Measurements from ENCODE around the gene SPECC1L. TPM values are rescaled to one million over a fixed set of nuclear protein-coding genes. Genes with fewer than 3 reads are reported as not detected.
"Not testable (repeated sequence)": the region's sequence is repeated elsewhere in the genome, so short reads cannot be mapped to it uniquely, and the experiment has no call there.

SPECC1L gene
- total and polyA plus RNA-seq, 4 experiments from 2014 or later: 4.3 to 62.1 (median 32.0) TPM

DNA sequence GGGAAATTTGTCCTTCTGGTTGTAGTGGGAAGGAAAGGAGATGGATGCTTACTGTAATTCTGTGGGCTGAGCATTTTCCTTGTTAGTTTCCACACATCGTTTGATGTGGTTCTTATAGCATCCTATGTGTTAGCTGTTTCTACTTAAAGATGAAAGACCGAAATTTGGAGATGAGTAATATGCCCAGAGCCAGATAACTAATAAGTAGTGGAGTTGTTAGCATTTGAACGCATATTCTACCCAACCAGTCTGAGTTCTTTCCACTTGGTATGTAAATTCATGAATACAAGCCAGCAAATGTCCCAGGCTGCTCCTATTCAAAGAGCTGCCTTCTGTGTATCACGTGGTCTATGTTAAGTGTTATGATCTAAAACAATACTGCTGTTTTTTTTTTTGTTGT lies 14.6 kb downstream of the SPECC1L start:
- H3K4me1 Mint-ChIP-seq: peaks cover 33 to 64% (median 48%) of the 10 kb centered on the region in 4 donors
- Histone ChIP-seq H3K4me1 (ENCODE audit: insufficient read depth, low read length) (peaks cover 38% of the 10 kb centered on the region), H3K9me3 (ENCODE audit: control insufficient read depth in 1 of 2, low read length in 2 of 2) (no peaks in the 10 kb centered on the region), H3K4me3 (ENCODE audit: low read length in 2 of 2) (peak overlapping the region in 1 of 2 donors; percentile 0), H3K36me3 (ENCODE audit: insufficient read depth, low read length) (no peaks in the 10 kb centered on the region), H3K27me3 (ENCODE audit: insufficient read depth, low read length) (no peaks in the 10 kb centered on the region), H3K27ac (ENCODE audit: low read depth, low read length) (no peak overlapping the region)
- H3K36me3 Mint-ChIP-seq: peaks cover 4 to 5% of the 10 kb centered on the region in 2 donors
- ChIA-PET POLR2A (ENCODE audit: partially characterized antibody) (interaction anchor here (0.5 kb wide), 1 partner anchor 274 kb away, joined by 3 read pairs; the partner anchor contains the start of gene CABIN1), CTCF (ENCODE audit: partially characterized antibody) (interaction anchor here (1.1 kb wide), 1 partner anchor 14 kb away, joined by 3 read pairs; no protein-coding TSS in a partner anchor)
- H3K9me3 Mint-ChIP-seq: no peaks in the 10 kb centered on the region
- intact Hi-C loops (cut with micrococcal nuclease): no loop called here
- peak in 4 of 5 donors; percentile 15 to 22 (median 18) for DNase-seq
- peak overlapping the region in 7 of 8 donors; percentile 10 to 69 (median 17) for H3K4me3 Mint-ChIP-seq
- H3K27ac Mint-ChIP-seq: peak overlapping the region in 6 of 7 donors; percentile 0 to 80 (median 58)
- H3K27me3 Mint-ChIP-seq: no peaks in the 10 kb centered on the region

- H3K27ac Mint-ChIP-seq; H3K27ac ChIP-seq (ENCODE audit: low read depth, low read length): not testable (repeated sequence)
- peaks cover 25 to 51% (median 45%) of the 10 kb centered on the region in 4 donors for H3K4me1 Mint-ChIP-seq
These were observed 16.6 kb downstream of the SPECC1L start for GRCh38 chr22:24287212-24287611.

GRCh38 chr22:24287801-24288200 lies 17.2 kb downstream of the SPECC1L start:
- H3K4me3 ChIP-seq (ENCODE audit: low read length in 2 of 2); H3K27me3 ChIP-seq (ENCODE audit: insufficient read depth, low read length); DNase-seq; CTCF ChIA-PET (ENCODE audit: partially characterized antibody); H3K9me3 Mint-ChIP-seq; H3K9me3 ChIP-seq (ENCODE audit: control insufficient read depth in 1 of 2, low read length in 2 of 2); H3K36me3 ChIP-seq (ENCODE audit: insufficient read depth, low read length); H3K36me3 Mint-ChIP-seq; intact Hi-C loops (cut with micrococcal nuclease); H3K27ac Mint-ChIP-seq; POLR2A ChIA-PET (ENCODE audit: partially characterized antibody); H3K4me3 Mint-ChIP-seq; H3K27ac ChIP-seq (ENCODE audit: low read depth, low read length); H3K27me3 Mint-ChIP-seq: not testable (repeated sequence)
- H3K4me1 Mint-ChIP-seq: peaks cover 22 to 45% (median 42%) of the 10 kb centered on the region in 4 donors
- peaks cover 30% of the 10 kb centered on the region for H3K4me1 ChIP-seq (ENCODE audit: insufficient read depth, low read length)

More at GRCh38 chr22:24287212-24287611, 16.6 kb downstream of the SPECC1L start:
- H3K36me3 ChIP-seq (ENCODE audit: insufficient read depth, low read length); H3K27me3 Mint-ChIP-seq; H3K9me3 ChIP-seq (ENCODE audit: control insufficient read depth in 1 of 2, low read length in 2 of 2); intact Hi-C loops (cut with micrococcal nuclease); CTCF ChIA-PET (ENCODE audit: partially characterized antibody); H3K4me3 Mint-ChIP-seq; DNase-seq; H3K9me3 Mint-ChIP-seq; POLR2A ChIA-PET (ENCODE audit: partially characterized antibody); H3K36me3 Mint-ChIP-seq; H3K27me3 ChIP-seq (ENCODE audit: insufficient read depth, low read length); H3K4me3 ChIP-seq (ENCODE audit: low read length in 2 of 2): not testable (repeated sequence)
- H3K4me1 ChIP-seq (ENCODE audit: insufficient read depth, low read length): peaks cover 30% of the 10 kb centered on the region

GRCh38 chr22:24289114-24289513 lies 18.5 kb downstream of the SPECC1L start:
- Histone ChIP-seq H3K4me3 (ENCODE audit: low read length in 2 of 2) (no peak overlapping the region), H3K4me1 (ENCODE audit: insufficient read depth, low read length) (peaks cover 30% of the 10 kb centered on the region), H3K27me3 (ENCODE audit: insufficient read depth, low read length) (no peaks in the 10 kb centered on the region), H3K36me3 (ENCODE audit: insufficient read depth, low read length) (no peaks in the 10 kb centered on the region), H3K9me3 (ENCODE audit: control insufficient read depth in 1 of 2, low read length in 2 of 2) (no peaks in the 10 kb centered on the region), H3K27ac (ENCODE audit: low read depth, low read length) (no peak overlapping the region)
- no peaks in the 10 kb centered on the region for H3K27me3 Mint-ChIP-seq
- H3K36me3 Mint-ChIP-seq: peaks cover 2 to 5% of the 10 kb centered on the region in 2 donors
- ChIA-PET CTCF (ENCODE audit: partially characterized antibody) (no interaction called here), POLR2A (ENCODE audit: partially characterized antibody) (interaction anchor here (0.7 kb wide), 1 partner anchor 18 kb away, joined by 3 read pairs; the partner anchor contains the start of gene SPECC1L)
- no peak overlapping the region for H3K27ac Mint-ChIP-seq
- peaks cover 18 to 43% (median 35%) of the 10 kb centered on the region in 4 donors for H3K4me1 Mint-ChIP-seq
- intact Hi-C loops (cut with micrococcal nuclease): no loop called here
- DNase-seq: no peak
- no peak overlapping the region for H3K4me3 Mint-ChIP-seq
- H3K9me3 Mint-ChIP-seq: no peaks in the 10 kb centered on the region

GRCh38 chr22:24289741-24290163 lies 19.1 kb downstream of the SPECC1L start:
- Histone ChIP-seq H3K27ac (ENCODE audit: low read depth, low read length) (no peak overlapping the region), H3K4me1 (ENCODE audit: insufficient read depth, low read length) (peaks cover 26% of the 10 kb centered on the region), H3K36me3 (ENCODE audit: insufficient read depth, low read length) (no peaks in the 10 kb centered on the region), H3K9me3 (ENCODE audit: control insufficient read depth in 1 of 2, low read length in 2 of 2) (no peaks in the 10 kb centered on the region), H3K27me3 (ENCODE audit: insufficient read depth, low read length) (no peaks in the 10 kb centered on the region), H3K4me3 (ENCODE audit: low read length in 2 of 2) (no peak overlapping the region)
- peaks cover 15 to 38% (median 31%) of the 10 kb centered on the region in 4 donors for H3K4me1 Mint-ChIP-seq
- ChIA-PET CTCF (ENCODE audit: partially characterized antibody) (no interaction called here), POLR2A (ENCODE audit: partially characterized antibody) (interaction anchor here (0.7 kb wide), 1 partner anchor 19 kb away, joined by 3 read pairs; the partner anchor contains the start of gene SPECC1L)
- no peak for DNase-seq
- intact Hi-C loops (cut with micrococcal nuclease): no loop called here
- peaks cover 2 to 5% of the 10 kb centered on the region in 2 donors for H3K36me3 Mint-ChIP-seq
- no peaks in the 10 kb centered on the region for H3K9me3 Mint-ChIP-seq
- no peaks in the 10 kb centered on the region for H3K27me3 Mint-ChIP-seq
- no peak overlapping the region for H3K4me3 Mint-ChIP-seq
- no peak overlapping the region for H3K27ac Mint-ChIP-seq

GRCh38 chr22:24290459-24290858 lies 19.8 kb downstream of the SPECC1L start:
- no peak for DNase-seq
- no peak overlapping the region for H3K4me3 ChIP-seq (ENCODE audit: low read length in 2 of 2)
- CTCF ChIA-PET (ENCODE audit: partially characterized antibody): no interaction called here
- POLR2A ChIA-PET (ENCODE audit: partially characterized antibody): no interaction called here
- no peak overlapping the region for H3K27ac Mint-ChIP-seq
- peaks cover 8 to 31% (median 24%) of the 10 kb centered on the region in 4 donors for H3K4me1 Mint-ChIP-seq
- intact Hi-C loops (cut with micrococcal nuclease): no loop called here
- no peak overlapping the region for H3K27ac ChIP-seq (ENCODE audit: low read depth, low read length)
- H3K4me3 Mint-ChIP-seq: no peak overlapping the region
- no peaks in the 10 kb centered on the region for H3K9me3 Mint-ChIP-seq
- no peaks in the 10 kb centered on the region for H3K27me3 Mint-ChIP-seq
- peaks cover 2 to 5% of the 10 kb centered on the region in 2 donors for H3K36me3 Mint-ChIP-seq
- no peaks in the 10 kb centered on the region for H3K9me3 ChIP-seq (ENCODE audit: control insufficient read depth in 1 of 2, low read length in 2 of 2)
- H3K36me3 ChIP-seq (ENCODE audit: insufficient read depth, low read length): no peaks in the 10 kb centered on the region
- H3K4me1 ChIP-seq (ENCODE audit: insufficient read depth, low read length): peaks cover 19% of the 10 kb centered on the region
- no peaks in the 10 kb centered on the region for H3K27me3 ChIP-seq (ENCODE audit: insufficient read depth, low read length)

GRCh38 chr22:24291515-24292201 lies 21.0 kb downstream of the SPECC1L start:
- CTCF ChIA-PET (ENCODE audit: partially characterized antibody): no interaction called here
- no peak overlapping the region for H3K27ac ChIP-seq (ENCODE audit: low read depth, low read length)

More at GRCh38 chr22:24291515-24292201, 21.0 kb downstream of the SPECC1L start:
- no peak for DNase-seq
- Mint-ChIP-seq H3K27me3 (no peaks in the 10 kb centered on the region), H3K4me1 (peaks cover 7 to 25% (median 19%) of the 10 kb centered on the region in 4 donors), H3K27ac (no peak overlapping the region), H3K36me3 (peaks cover 2 to 5% of the 10 kb centered on the region in 2 donors), H3K4me3 (no peak overlapping the region), H3K9me3 (no peaks in the 10 kb centered on the region)
- no peaks in the 10 kb centered on the region for H3K36me3 ChIP-seq (ENCODE audit: insufficient read depth, low read length)
- H3K4me1 ChIP-seq (ENCODE audit: insufficient read depth, low read length): peaks cover 8% of the 10 kb centered on the region
- no peak overlapping the region for H3K4me3 ChIP-seq (ENCODE audit: low read length in 2 of 2)
- POLR2A ChIA-PET (ENCODE audit: partially characterized antibody): no interaction called here
- no peaks in the 10 kb centered on the region for H3K27me3 ChIP-seq (ENCODE audit: insufficient read depth, low read length)
- no peaks in the 10 kb centered on the region for H3K9me3 ChIP-seq (ENCODE audit: control insufficient read depth in 1 of 2, low read length in 2 of 2)
- intact Hi-C loops (cut with micrococcal nuclease): no loop called here
